ENCODE results near the gene CD96.

CD96 gene, protein sequence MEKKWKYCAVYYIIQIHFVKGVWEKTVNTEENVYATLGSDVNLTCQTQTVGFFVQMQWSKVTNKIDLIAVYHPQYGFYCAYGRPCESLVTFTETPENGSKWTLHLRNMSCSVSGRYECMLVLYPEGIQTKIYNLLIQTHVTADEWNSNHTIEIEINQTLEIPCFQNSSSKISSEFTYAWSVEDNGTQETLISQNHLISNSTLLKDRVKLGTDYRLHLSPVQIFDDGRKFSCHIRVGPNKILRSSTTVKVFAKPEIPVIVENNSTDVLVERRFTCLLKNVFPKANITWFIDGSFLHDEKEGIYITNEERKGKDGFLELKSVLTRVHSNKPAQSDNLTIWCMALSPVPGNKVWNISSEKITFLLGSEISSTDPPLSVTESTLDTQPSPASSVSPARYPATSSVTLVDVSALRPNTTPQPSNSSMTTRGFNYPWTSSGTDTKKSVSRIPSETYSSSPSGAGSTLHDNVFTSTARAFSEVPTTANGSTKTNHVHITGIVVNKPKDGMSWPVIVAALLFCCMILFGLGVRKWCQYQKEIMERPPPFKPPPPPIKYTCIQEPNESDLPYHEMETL
- long read RNA-seq, full-length matches to known transcripts = 1 of 1 reads
- long read RNA-seq, partial matches to known transcripts = 0 of 1 reads
- long read RNA-seq, other reads (novel, unspliced or antisense) = 0 of 1 reads

DNA sequence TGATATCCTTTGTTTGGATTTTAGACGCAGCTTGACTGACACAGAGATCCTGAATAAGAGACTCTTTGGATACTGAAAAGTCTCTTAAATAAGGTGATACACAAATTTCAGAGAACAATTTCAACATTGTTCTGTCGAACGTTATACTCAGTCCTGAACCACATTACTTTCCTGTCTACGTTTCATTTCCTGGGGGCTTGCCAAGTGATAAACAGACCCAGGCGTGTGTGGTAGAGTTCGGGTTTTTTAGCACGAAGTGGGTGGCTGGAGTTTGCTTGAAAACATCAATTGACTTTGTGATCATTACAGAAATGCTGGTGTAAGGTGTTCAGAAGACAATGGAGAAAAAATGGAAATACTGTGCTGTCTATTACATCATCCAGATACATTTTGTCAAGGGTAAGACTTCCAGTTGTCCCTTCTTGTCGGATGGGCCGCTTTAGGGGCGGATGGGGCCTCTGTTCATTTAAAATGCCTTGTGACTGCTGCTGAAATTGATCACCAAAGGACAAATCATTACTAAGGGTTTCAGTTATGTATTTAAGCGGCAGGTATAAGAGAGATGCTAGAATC is at the start of gene CD96:
Gene CD96 (plus strand): TSS at position 287 of the 573 bp plus-strand sequence. CDS start 52 bp downstream, at position 339.
- DNase-seq (ENCODE audit: low read depth in 1 of 2, low spot score in 1 of 2) = no peak
- Histone ChIP-seq H3K27ac (replicated peaks) (no peak within 1 kb of the TSS), H3K27me3 (ENCODE audit: insufficient read depth, poor library complexity, severe bottlenecking) (no peaks in the 10 kb centered on the region), H3K4me3 (replicated peaks; ENCODE audit: insufficient read depth, low read length) (no peak within 1 kb of the TSS)
- TF ChIP-seq, protein P1, sequence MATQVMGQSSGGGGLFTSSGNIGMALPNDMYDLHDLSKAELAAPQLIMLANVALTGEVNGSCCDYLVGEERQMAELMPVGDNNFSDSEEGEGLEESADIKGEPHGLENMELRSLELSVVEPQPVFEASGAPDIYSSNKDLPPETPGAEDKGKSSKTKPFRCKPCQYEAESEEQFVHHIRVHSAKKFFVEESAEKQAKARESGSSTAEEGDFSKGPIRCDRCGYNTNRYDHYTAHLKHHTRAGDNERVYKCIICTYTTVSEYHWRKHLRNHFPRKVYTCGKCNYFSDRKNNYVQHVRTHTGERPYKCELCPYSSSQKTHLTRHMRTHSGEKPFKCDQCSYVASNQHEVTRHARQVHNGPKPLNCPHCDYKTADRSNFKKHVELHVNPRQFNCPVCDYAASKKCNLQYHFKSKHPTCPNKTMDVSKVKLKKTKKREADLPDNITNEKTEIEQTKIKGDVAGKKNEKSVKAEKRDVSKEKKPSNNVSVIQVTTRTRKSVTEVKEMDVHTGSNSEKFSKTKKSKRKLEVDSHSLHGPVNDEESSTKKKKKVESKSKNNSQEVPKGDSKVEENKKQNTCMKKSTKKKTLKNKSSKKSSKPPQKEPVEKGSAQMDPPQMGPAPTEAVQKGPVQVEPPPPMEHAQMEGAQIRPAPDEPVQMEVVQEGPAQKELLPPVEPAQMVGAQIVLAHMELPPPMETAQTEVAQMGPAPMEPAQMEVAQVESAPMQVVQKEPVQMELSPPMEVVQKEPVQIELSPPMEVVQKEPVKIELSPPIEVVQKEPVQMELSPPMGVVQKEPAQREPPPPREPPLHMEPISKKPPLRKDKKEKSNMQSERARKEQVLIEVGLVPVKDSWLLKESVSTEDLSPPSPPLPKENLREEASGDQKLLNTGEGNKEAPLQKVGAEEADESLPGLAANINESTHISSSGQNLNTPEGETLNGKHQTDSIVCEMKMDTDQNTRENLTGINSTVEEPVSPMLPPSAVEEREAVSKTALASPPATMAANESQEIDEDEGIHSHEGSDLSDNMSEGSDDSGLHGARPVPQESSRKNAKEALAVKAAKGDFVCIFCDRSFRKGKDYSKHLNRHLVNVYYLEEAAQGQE (IDR thresholded peaks at IDR 0.05; ENCODE audit: insufficient replicate concordance, low read depth) = no peak
- TF ChIP-seq, protein P2, sequence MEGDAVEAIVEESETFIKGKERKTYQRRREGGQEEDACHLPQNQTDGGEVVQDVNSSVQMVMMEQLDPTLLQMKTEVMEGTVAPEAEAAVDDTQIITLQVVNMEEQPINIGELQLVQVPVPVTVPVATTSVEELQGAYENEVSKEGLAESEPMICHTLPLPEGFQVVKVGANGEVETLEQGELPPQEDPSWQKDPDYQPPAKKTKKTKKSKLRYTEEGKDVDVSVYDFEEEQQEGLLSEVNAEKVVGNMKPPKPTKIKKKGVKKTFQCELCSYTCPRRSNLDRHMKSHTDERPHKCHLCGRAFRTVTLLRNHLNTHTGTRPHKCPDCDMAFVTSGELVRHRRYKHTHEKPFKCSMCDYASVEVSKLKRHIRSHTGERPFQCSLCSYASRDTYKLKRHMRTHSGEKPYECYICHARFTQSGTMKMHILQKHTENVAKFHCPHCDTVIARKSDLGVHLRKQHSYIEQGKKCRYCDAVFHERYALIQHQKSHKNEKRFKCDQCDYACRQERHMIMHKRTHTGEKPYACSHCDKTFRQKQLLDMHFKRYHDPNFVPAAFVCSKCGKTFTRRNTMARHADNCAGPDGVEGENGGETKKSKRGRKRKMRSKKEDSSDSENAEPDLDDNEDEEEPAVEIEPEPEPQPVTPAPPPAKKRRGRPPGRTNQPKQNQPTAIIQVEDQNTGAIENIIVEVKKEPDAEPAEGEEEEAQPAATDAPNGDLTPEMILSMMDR (IDR thresholded peaks at IDR 0.05; ENCODE audit: insufficient read depth, low read length) = no peak
- TF ChIP-seq GABPA (IDR thresholded peaks at IDR 0.05; ENCODE audit: low read depth) (no peak), SPI1 (IDR thresholded peaks at IDR 0.05; ENCODE audit: borderline replicate concordance, low read depth) (no peak), POLR2AphosphoS5 (IDR thresholded peaks at IDR 0.05; ENCODE audit: low read depth) (no peak)

DNA sequence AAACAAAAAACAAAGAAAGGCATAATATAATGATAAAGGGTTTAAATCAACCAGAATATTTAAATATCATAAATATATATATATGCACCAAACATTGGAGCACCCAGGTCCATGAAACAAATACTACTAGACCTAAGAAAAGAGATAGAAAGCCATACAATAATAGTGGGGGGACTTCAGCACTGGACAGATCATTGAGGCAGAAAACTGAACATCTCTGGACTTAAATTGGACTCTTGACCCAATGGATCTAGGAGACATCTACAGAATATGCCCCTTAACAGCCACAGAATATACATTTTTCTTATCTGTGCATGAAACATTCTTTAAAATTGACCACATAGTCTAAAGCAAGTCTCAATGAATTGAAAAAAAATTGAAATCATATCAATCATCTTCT is 48.7 kb upstream of the CD96 start:
- Histone ChIP-seq H3K27ac (replicated peaks) (no peak overlapping the region), H3K27me3 (ENCODE audit: insufficient read depth, poor library complexity, severe bottlenecking) (no peaks in the 10 kb centered on the region), H3K4me3 (replicated peaks; ENCODE audit: insufficient read depth, low read length) (no peak overlapping the region)
- no peak for DNase-seq (ENCODE audit: low read depth in 1 of 2, low spot score in 1 of 2)
- no peak for TF ChIP-seq GABPA (IDR thresholded peaks at IDR 0.05; ENCODE audit: low read depth)
- TF ChIP-seq, protein P2 (IDR thresholded peaks at IDR 0.05; ENCODE audit: insufficient read depth, low read length) = no peak
- TF ChIP-seq POLR2AphosphoS5 (IDR thresholded peaks at IDR 0.05; ENCODE audit: low read depth) = no peak
- TF ChIP-seq, protein P1 (IDR thresholded peaks at IDR 0.05; ENCODE audit: insufficient replicate concordance, low read depth) = peak; percentile 74
- TF ChIP-seq SPI1 (IDR thresholded peaks at IDR 0.05; ENCODE audit: borderline replicate concordance, low read depth) = no peak

DNA sequence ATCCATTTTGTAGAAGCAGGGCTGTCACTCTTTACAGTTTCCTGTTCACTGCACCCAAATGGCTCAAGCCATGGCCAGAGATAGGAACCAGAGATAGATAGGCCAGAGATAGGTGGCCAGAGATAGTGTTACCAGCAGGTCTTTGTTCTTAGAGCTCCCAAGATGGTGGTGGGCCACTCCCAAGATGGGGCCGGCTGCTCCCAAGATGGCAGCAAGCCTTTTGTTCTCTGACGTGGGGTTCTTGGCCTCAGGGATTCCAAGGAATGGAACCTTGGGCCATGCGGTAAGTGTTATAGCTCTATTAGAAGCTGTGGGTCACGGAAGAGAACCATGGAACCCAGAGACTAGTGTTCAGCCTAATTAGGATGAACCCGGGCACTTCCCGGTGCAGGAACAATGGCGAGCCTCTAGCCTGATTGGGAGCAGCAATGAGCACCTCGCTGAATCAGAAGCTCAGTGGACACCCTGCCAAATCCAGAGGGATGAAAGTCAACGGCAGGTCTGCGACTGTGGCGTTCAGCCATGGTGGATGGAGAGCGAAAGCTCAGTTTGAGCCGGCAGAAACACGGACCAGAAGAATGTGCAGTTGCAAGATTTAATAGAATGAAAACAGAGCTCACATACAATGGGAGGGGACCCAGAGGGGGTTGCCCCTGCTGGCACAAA is 45.0 kb upstream of the CD96 start:
- DNase-seq (ENCODE audit: low read depth in 1 of 2, low spot score in 1 of 2) = no peak
- TF ChIP-seq, protein P2 (IDR thresholded peaks at IDR 0.05; ENCODE audit: insufficient read depth, low read length) = no peak
- TF ChIP-seq, protein P1 (IDR thresholded peaks at IDR 0.05; ENCODE audit: insufficient replicate concordance, low read depth) = no peak
- TF ChIP-seq POLR2AphosphoS5 (IDR thresholded peaks at IDR 0.05; ENCODE audit: low read depth) (no peak), GABPA (IDR thresholded peaks at IDR 0.05; ENCODE audit: low read depth) (no peak), SPI1 (IDR thresholded peaks at IDR 0.05; ENCODE audit: borderline replicate concordance, low read depth) (no peak)
- Histone ChIP-seq H3K4me3 (replicated peaks; ENCODE audit: insufficient read depth, low read length) (no peak overlapping the region), H3K27me3 (ENCODE audit: insufficient read depth, poor library complexity, severe bottlenecking) (no peaks in the 10 kb centered on the region), H3K27ac (replicated peaks) (no peak overlapping the region)

All from HL-60 (cell line).